ENCODE data around the gene REEP6.

Gene REEP6

DNA sequence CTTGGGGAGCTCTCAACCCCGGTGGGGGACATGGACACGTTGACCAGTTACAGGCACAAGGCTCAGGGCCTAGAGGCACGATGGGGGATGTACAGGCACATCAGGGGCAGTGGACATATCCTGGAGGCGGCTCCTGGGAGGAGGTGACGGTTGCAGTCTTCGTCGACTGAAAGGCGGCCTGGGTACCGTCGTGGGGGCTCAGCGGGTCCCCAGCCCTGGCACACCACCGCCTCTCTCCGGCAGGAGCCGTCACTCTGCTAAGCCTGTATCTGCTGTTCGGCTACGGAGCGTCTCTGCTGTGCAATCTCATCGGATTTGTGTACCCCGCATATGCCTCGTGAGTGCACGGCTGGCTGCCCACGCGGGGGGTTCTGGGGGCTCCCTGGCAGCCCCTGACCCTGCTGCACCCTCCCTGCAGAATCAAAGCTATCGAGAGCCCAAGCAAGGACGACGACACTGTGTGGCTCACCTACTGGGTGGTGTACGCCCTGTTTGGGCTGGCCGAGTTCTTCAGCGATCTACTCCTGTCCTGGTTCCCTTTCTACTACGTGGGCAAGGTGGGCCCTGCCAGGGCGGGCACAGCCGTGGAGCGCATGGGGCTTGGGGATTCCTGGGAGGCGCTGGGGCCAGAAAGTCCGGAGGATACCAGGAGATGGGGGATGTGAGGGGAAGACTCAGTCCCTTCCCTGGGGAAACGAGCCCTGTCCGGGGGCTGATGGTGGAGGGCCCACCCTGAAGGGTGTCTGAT lies 4.2 kb downstream of the REEP6 start:
- Histone ChIP-seq H4K20me1 (ENCODE audit: insufficient read depth, low read length) (no peaks in the 10 kb centered on the region), H3K9me2 (replicated peaks; ENCODE audit: insufficient read depth, low read length) (no peaks in the 10 kb centered on the region), H3K27me3 (replicated peaks; ENCODE audit: insufficient read depth, low read length) (peaks cover 79% of the 10 kb centered on the region), H3K9me3 (replicated peaks; ENCODE audit: insufficient read depth, low read length) (no peaks in the 10 kb centered on the region), H3K9ac (ENCODE audit: low read length) (no peak overlapping the region), H3K36me3 (replicated peaks; ENCODE audit: insufficient read depth, low read length) (no peaks in the 10 kb centered on the region), H3K27ac (ENCODE audit: low read length) (no peak overlapping the region), H3K4me3 (ENCODE audit: low read length) (no peak overlapping the region), H2AFZ (ENCODE audit: low read length) (no peak overlapping the region), H3K4me2 (ENCODE audit: low read depth, low read length) (no peak overlapping the region), H3K4me1 (ENCODE audit: low read length) (0 out of 2 replicates have a peak, but pooled peaks cover 4% of the 10 kb centered on the region), H3K79me2 (ENCODE audit: low read length) (no peaks in the 10 kb centered on the region), H3F3A (ENCODE audit: insufficient read depth, low read length) (no peaks in the 10 kb centered on the region)
- no peak for DNase-seq
- TF ChIP-seq, protein P1, sequence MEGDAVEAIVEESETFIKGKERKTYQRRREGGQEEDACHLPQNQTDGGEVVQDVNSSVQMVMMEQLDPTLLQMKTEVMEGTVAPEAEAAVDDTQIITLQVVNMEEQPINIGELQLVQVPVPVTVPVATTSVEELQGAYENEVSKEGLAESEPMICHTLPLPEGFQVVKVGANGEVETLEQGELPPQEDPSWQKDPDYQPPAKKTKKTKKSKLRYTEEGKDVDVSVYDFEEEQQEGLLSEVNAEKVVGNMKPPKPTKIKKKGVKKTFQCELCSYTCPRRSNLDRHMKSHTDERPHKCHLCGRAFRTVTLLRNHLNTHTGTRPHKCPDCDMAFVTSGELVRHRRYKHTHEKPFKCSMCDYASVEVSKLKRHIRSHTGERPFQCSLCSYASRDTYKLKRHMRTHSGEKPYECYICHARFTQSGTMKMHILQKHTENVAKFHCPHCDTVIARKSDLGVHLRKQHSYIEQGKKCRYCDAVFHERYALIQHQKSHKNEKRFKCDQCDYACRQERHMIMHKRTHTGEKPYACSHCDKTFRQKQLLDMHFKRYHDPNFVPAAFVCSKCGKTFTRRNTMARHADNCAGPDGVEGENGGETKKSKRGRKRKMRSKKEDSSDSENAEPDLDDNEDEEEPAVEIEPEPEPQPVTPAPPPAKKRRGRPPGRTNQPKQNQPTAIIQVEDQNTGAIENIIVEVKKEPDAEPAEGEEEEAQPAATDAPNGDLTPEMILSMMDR (IDR thresholded peaks at IDR 0.05; ENCODE audit: low read length) = no peak
- TF ChIP-seq EZH2phosphoT487 (IDR thresholded peaks at IDR 0.05; ENCODE audit: low read length) = no peak

DNA sequence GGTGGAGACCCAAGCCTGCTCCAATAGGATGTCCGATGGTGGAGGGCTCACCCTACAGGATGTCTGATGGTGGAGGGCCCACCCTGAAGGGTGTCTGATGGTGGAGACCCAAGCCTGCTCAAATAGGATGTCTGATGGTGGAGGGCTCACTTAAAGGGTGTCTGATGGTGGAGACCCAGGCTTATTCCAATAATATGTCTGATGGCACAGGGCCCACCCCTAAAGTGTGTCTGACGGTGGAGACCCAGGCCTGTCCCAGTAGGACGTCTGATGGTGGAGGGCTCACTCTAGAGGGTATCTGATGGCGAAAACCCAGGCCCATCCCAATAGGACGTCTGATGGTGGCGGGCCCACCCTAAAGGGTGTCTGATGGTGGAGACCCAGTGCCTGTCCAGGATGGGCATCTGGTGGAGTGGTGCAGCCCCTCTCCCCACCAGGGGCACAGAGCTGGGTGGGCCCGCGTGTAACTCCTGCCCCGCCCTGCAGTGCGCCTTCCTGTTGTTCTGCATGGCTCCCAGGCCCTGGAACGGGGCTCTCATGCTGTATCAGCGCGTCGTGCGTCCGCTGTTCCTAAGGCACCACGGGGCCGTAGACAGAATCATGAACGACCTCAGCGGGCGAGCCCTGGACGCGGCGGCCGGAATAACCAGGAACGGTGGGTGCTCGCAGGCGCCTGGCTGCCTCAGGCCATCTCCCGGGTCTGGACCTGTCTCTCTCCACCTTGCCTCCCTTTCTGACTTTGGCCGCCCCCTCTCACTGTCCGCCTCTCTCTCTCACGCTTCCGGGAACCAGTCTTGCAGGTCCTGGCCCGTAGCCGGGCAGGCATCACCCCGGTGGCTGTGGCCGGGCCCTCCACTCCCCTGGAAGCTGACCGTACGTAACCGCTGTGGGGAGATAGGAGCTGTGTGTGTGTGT lies 5.1 kb downstream of the REEP6 start:
- no peak overlapping the region for H3K4me2 ChIP-seq (ENCODE audit: low read depth, low read length)
- no peak overlapping the region for H3K4me3 ChIP-seq (ENCODE audit: low read length)
- no peaks in the 10 kb centered on the region for H3K9me3 ChIP-seq (replicated peaks; ENCODE audit: insufficient read depth, low read length)
- peaks cover 81% of the 10 kb centered on the region for H3K27me3 ChIP-seq (replicated peaks; ENCODE audit: insufficient read depth, low read length)
- DNase-seq = no peak
- TF ChIP-seq EZH2phosphoT487 (IDR thresholded peaks at IDR 0.05; ENCODE audit: low read length) (no peak), EZH2 (optimal IDR thresholded peaks at IDR 0.05; ENCODE audit: low read depth, low read length) (no peak)
- TF ChIP-seq, protein P1 (IDR thresholded peaks at IDR 0.05; ENCODE audit: low read length) = no peak
- H3K79me2 ChIP-seq (ENCODE audit: low read length) = no peaks in the 10 kb centered on the region
- H3K36me3 ChIP-seq (replicated peaks; ENCODE audit: insufficient read depth, low read length) = no peaks in the 10 kb centered on the region
- H3K9me2 ChIP-seq (replicated peaks; ENCODE audit: insufficient read depth, low read length) = no peaks in the 10 kb centered on the region
- no peak overlapping the region for H2AFZ ChIP-seq (ENCODE audit: low read length)
- no peaks in the 10 kb centered on the region for H4K20me1 ChIP-seq (ENCODE audit: insufficient read depth, low read length)
- H3K9ac ChIP-seq (ENCODE audit: low read length) = no peak overlapping the region
- H3K4me1 ChIP-seq (ENCODE audit: low read length) = 0 out of 2 replicates have a peak, but pooled peaks cover 4% of the 10 kb centered on the region
- H3F3A ChIP-seq (ENCODE audit: insufficient read depth, low read length) = no peaks in the 10 kb centered on the region
- no peak overlapping the region for H3K27ac ChIP-seq (ENCODE audit: low read length)

DNA sequence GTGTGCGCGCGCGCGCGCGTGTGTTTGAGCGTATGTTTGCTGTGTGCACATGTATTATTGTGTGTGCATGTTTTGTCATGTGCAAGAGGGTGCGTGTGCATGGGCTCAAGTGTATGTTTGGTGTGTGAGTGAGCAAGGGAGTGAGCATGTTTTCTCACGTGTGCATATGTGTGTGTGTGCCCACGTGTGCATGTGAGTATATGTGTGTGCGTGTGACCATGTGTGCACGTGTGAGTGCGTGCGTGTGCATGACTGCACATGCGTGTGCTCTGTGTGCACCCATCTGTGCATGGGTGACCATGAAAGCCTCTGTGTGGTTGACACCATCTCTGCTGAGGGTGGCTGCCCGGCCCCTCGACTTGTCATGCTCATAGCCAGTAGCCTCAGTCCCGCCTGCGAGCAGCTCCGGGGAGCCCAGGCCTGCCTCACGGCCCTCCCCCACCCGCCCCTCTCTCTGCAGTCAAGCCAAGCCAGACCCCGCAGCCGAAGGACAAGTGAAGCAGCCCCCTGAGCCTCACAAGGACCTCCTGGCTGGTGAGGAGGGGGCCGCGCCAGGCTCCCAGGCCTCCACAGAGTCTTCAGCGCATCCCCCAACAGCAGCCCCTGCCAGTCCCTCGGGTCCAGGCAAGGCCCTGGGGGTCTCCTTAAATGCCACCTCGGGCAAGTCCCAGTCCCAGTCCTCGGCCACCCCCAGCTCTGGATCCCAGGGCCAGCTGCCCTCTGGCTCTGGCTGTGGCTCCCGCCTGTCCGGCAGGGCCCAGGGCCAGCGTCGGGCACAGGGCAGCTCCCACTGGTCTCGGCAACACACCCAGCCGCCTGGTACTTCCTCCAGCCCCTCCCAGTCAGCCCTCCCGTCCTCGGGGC lies 6.0 kb downstream of the REEP6 start:
- DNase-seq = no peak
- Histone ChIP-seq H3K4me3 (ENCODE audit: low read length) (no peak overlapping the region), H3K4me1 (ENCODE audit: low read length) (no peaks in the 10 kb centered on the region), H3K27me3 (replicated peaks; ENCODE audit: insufficient read depth, low read length) (peaks cover 77% of the 10 kb centered on the region), H3K9me2 (replicated peaks; ENCODE audit: insufficient read depth, low read length) (no peaks in the 10 kb centered on the region), H3K36me3 (replicated peaks; ENCODE audit: insufficient read depth, low read length) (no peaks in the 10 kb centered on the region), H3K9ac (ENCODE audit: low read length) (no peak overlapping the region), H3K79me2 (ENCODE audit: low read length) (no peaks in the 10 kb centered on the region), H3K9me3 (replicated peaks; ENCODE audit: insufficient read depth, low read length) (no peaks in the 10 kb centered on the region), H3F3A (ENCODE audit: insufficient read depth, low read length) (no peaks in the 10 kb centered on the region), H3K4me2 (ENCODE audit: low read depth, low read length) (no peak overlapping the region), H4K20me1 (ENCODE audit: insufficient read depth, low read length) (no peaks in the 10 kb centered on the region), H3K27ac (ENCODE audit: low read length) (no peak overlapping the region), H2AFZ (ENCODE audit: low read length) (no peak overlapping the region)
- TF ChIP-seq EZH2phosphoT487 (IDR thresholded peaks at IDR 0.05; ENCODE audit: low read length) (no peak), EZH2 (optimal IDR thresholded peaks at IDR 0.05; ENCODE audit: low read depth, low read length) (no peak)
- TF ChIP-seq, protein P1 (IDR thresholded peaks at IDR 0.05; ENCODE audit: low read length) = no peak

Measured in MM.1S (cell line).